HEK293 (cell line): Measurements from ENCODE around the gene FXYD2.

ENCODE experiments used
- CTCF ChIA-PET: fragments of 350-600 bp; formaldehyde crosslinking; extraction: SDS; loops from one replicate; lab custom pipeline; 2021; ENCODE audit warnings: antibody characterized with exemption; lab: Yijun Ruan, JAX
- POLR2A ChIA-PET: fragments of 300-600 bp; formaldehyde crosslinking; extraction: SDS; loops from one replicate; lab custom pipeline; 2020; ENCODE audit warnings: antibody characterized with exemption, inconsistent platforms; lab: Yijun Ruan, JAX
- H3K27ac ChIP-seq: fragments of 200-500 bp; sonication (Bioruptor generic); 2 replicates; pipeline ENCODE4 v1.5.1; 2014; ENCODE audit warnings: low read depth, low read length, control low read depth, inconsistent platforms; ENCODE audit errors: extremely low read depth
- H3K36me3 ChIP-seq, 2 experiments: fragments of 200-500 bp in 1 of 2; sonication (Bioruptor generic) in 1 of 2; 1 replicate in 1 of 2; 2 replicates in 1 of 2; pipeline ENCODE4 v1.5.1; 2014 to 2017; ENCODE audit warnings: inconsistent platforms in 2 of 2, low read length in 2 of 2; ENCODE audit not compliant: control insufficient read depth in 2 of 2, insufficient read depth in 1 of 2
- H3K4me1 ChIP-seq: fragments of 200-500 bp; sonication (Bioruptor generic); 2 replicates; pipeline ENCODE4 v1.5.1; 2014; ENCODE audit warnings: mild to moderate bottlenecking, low read length, inconsistent platforms; ENCODE audit not compliant: control insufficient read depth, insufficient read depth
- H3K4me3 ChIP-seq: 2 replicates; pipeline ENCODE4 v1.5.1; 2011; ENCODE audit warnings: low read depth, mild to moderate bottlenecking, control low read depth, low read length, moderate library complexity
- H3K9me3 ChIP-seq: fragments of 200-500 bp; sonication (Bioruptor generic); 2 replicates; pipeline ENCODE4 v1.5.1; 2014; ENCODE audit warnings: low read depth, low read length, inconsistent platforms; ENCODE audit not compliant: control insufficient read depth, insufficient read depth
- HOXD13 ChIP-seq: sonication (generic); formaldehyde crosslinking; IDR thresholded peaks from 2 replicates; pipeline ENCODE4 v1.8.0; 2022; ENCODE audit warnings: missing genetic modification reagents, borderline replicate concordance
- TSHZ1 ChIP-seq: fragments of 450-650 bp; formaldehyde crosslinking; IDR thresholded peaks from 2 replicates; pipeline ENCODE4 v1.5.1; 2016; ENCODE audit warnings: missing biosample characterization, missing genetic modification characterization, borderline replicate concordance
- ZBTB1 ChIP-seq: fragments of 450-650 bp; formaldehyde crosslinking; IDR thresholded peaks from 2 replicates; pipeline ENCODE4 v1.5.1; 2016; ENCODE audit warnings: missing biosample characterization, missing genetic modification characterization
- ZBTB44 ChIP-seq: fragments of 450-650 bp; IDR thresholded peaks from 2 replicates; pipeline ENCODE4 v1.5.1; 2018; ENCODE audit warnings: missing biosample characterization, mild to moderate bottlenecking, missing genetic modification characterization
- ZBTB6 ChIP-seq: fragments of 450-650 bp; formaldehyde crosslinking; IDR thresholded peaks from 2 replicates; pipeline ENCODE4 v1.5.1; 2017; ENCODE audit warnings: missing biosample characterization, missing genetic modification characterization
- ZNF114 ChIP-seq: fragments of 450-650 bp; formaldehyde crosslinking; IDR thresholded peaks from 2 replicates; pipeline ENCODE4 v1.5.0; 2017; ENCODE audit warnings: missing biosample characterization, missing genetic modification characterization
- ZNF155 ChIP-seq: fragments of 450-650 bp; formaldehyde crosslinking; IDR thresholded peaks from 2 replicates; pipeline ENCODE4 v1.5.1; 2016; ENCODE audit warnings: missing biosample characterization, missing genetic modification characterization
- ZNF169 ChIP-seq: fragments of 450-650 bp; formaldehyde crosslinking; IDR thresholded peaks from 2 replicates; pipeline ENCODE4 v1.5.1; 2016; ENCODE audit warnings: missing biosample characterization, missing genetic modification characterization
- ZNF324 ChIP-seq: fragments of 450-650 bp; formaldehyde crosslinking; IDR thresholded peaks from 2 replicates; pipeline ENCODE4 v1.5.1; 2016; ENCODE audit warnings: missing biosample characterization, missing genetic modification characterization
- ZNF335 ChIP-seq: fragments of 450-650 bp; formaldehyde crosslinking; conservative IDR thresholded peaks from 2 replicates; pipeline ENCODE4 v1.5.1; 2016; ENCODE audit warnings: missing biosample characterization, missing genetic modification characterization
- ZNF354C ChIP-seq: fragments of 450-650 bp; formaldehyde crosslinking; IDR thresholded peaks from 2 replicates; pipeline ENCODE4 v1.5.1; 2016; ENCODE audit warnings: missing biosample characterization, missing genetic modification characterization, low read depth, borderline replicate concordance
- ZSCAN23 ChIP-seq: fragments of 450-650 bp; formaldehyde crosslinking; IDR thresholded peaks from 2 replicates; pipeline ENCODE4 v1.5.1; 2016; ENCODE audit warnings: missing biosample characterization, missing genetic modification characterization

FXYD2 gene

GRCh38 chr11:117806846-117807245 lies 17.7 kb downstream of the FXYD2 start (continued):
- TF ChIP-seq ZBTB6 (tag by site-specific recombination) (no peak), ZNF335 (tag by site-specific recombination) (no peak), ZNF169 (tag by site-specific recombination) (no peak)

GRCh38 chr11:117805045-117805444 lies 19.5 kb downstream of the FXYD2 start:
- CTCF ChIA-PET: interaction anchor here (0.7 to 6.3 kb wide), 5 partner anchors 12 to 379 kb away, joined by 3 to 131 read pairs (median 3); no protein-coding TSS in a partner anchor
- POLR2A ChIA-PET: no interaction called here

More at GRCh38 chr11:117805045-117805444, 19.5 kb downstream of the FXYD2 start:
- H3K4me3 ChIP-seq: no peak overlapping the region
- no peak for TF ChIP-seq ZBTB1
- no peak for TF ChIP-seq TSHZ1 (tag by site-specific recombination)
- TF ChIP-seq ZNF155 (tag by site-specific recombination): no peak
- TF ChIP-seq ZNF354C: no peak
- TF ChIP-seq ZSCAN23: no peak
- TF ChIP-seq ZNF324 (tag by site-specific recombination): no peak
- no peak for TF ChIP-seq ZNF114 (tag by site-specific recombination)
- no peak for TF ChIP-seq HOXD13 (CRISPR knock-in tag)
- TF ChIP-seq ZBTB44 (tag by site-specific recombination): no peak
- TF ChIP-seq ZBTB6 (tag by site-specific recombination): no peak
- no peaks in the 10 kb centered on the region for H3K4me1 ChIP-seq
- no peaks in the 10 kb centered on the region for H3K36me3 ChIP-seq
- no peak overlapping the region for H3K27ac ChIP-seq
- no peaks in the 10 kb centered on the region for H3K9me3 ChIP-seq
